Activated T-cell treated with anti-CD3 and anti-CD28 coated beads, Interleukin-2, amount 50 U/mL, for 72 hours (primary cell): ENCODE data around the gene CLDN20. TPM values are rescaled to one million over a fixed set of nuclear protein-coding genes. Genes with fewer than 3 reads are reported as not detected.

Experiments used
- total RNA-seq, 2 donors: library from RNA; stranded (reverse); gene quantifications; one replicate each; pipeline ENCODE4 v1.2.3, GENCODE V29; 2022

CLDN20 gene
- total RNA-seq, 2 donors from 2014 or later = not detected

Other genes with a start within 250 kb of the CLDN20 start
- 10 to 100 TPM; 37.0 to 41.3 TPM for gene TFB1M, start 50.5 kb downstream of the CLDN20 start, total RNA-seq
- not detected for gene NOX3, start 191.8 kb downstream of the CLDN20 start, total RNA-seq